ENCODE data around the gene AKAP6.

DNA sequence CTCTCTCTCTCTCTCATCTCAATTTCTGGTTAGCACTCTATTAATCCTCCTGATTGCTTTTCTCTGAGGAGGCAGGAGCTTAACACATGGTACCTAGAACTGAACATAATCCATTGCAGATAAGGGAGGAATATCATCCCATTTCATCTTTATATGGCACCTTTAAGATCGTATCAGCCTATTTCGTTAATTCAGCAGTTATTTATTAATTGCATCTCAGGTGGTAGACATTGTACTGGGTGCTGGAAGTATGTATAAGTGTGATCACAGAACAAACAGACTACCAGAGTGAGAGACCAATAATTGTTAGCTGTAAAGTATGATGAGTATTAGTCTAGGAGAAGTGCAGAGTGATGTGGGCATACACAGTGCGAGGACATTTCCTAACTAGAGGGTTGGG, 39.0 kb downstream of the AKAP6 start:
- TF ChIP-seq, protein P1, sequence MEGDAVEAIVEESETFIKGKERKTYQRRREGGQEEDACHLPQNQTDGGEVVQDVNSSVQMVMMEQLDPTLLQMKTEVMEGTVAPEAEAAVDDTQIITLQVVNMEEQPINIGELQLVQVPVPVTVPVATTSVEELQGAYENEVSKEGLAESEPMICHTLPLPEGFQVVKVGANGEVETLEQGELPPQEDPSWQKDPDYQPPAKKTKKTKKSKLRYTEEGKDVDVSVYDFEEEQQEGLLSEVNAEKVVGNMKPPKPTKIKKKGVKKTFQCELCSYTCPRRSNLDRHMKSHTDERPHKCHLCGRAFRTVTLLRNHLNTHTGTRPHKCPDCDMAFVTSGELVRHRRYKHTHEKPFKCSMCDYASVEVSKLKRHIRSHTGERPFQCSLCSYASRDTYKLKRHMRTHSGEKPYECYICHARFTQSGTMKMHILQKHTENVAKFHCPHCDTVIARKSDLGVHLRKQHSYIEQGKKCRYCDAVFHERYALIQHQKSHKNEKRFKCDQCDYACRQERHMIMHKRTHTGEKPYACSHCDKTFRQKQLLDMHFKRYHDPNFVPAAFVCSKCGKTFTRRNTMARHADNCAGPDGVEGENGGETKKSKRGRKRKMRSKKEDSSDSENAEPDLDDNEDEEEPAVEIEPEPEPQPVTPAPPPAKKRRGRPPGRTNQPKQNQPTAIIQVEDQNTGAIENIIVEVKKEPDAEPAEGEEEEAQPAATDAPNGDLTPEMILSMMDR (IDR thresholded peaks at IDR 0.05; ENCODE audit: low read depth, low read length, missing input control), result no peak
- TF ChIP-seq RAD21 (IDR thresholded peaks at IDR 0.05) (no peak), GABPA (IDR thresholded peaks at IDR 0.05 in 1 of 2, conservative IDR thresholded peaks at IDR 0.05 in 1 of 2) (no peak), SP1 (IDR thresholded peaks at IDR 0.05) (no peak), YY1 (IDR thresholded peaks at IDR 0.05) (no peak), RXRA (IDR thresholded peaks at IDR 0.05) (no peak), NR2F2 (IDR thresholded peaks at IDR 0.05) (no peak), JUND (IDR thresholded peaks at IDR 0.05) (no peak), TAF1 (conservative IDR thresholded peaks at IDR 0.05) (no peak), FOXA1 (IDR thresholded peaks at IDR 0.05) (no peak)
- TF ChIP-seq, protein P2, sequence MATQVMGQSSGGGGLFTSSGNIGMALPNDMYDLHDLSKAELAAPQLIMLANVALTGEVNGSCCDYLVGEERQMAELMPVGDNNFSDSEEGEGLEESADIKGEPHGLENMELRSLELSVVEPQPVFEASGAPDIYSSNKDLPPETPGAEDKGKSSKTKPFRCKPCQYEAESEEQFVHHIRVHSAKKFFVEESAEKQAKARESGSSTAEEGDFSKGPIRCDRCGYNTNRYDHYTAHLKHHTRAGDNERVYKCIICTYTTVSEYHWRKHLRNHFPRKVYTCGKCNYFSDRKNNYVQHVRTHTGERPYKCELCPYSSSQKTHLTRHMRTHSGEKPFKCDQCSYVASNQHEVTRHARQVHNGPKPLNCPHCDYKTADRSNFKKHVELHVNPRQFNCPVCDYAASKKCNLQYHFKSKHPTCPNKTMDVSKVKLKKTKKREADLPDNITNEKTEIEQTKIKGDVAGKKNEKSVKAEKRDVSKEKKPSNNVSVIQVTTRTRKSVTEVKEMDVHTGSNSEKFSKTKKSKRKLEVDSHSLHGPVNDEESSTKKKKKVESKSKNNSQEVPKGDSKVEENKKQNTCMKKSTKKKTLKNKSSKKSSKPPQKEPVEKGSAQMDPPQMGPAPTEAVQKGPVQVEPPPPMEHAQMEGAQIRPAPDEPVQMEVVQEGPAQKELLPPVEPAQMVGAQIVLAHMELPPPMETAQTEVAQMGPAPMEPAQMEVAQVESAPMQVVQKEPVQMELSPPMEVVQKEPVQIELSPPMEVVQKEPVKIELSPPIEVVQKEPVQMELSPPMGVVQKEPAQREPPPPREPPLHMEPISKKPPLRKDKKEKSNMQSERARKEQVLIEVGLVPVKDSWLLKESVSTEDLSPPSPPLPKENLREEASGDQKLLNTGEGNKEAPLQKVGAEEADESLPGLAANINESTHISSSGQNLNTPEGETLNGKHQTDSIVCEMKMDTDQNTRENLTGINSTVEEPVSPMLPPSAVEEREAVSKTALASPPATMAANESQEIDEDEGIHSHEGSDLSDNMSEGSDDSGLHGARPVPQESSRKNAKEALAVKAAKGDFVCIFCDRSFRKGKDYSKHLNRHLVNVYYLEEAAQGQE (IDR thresholded peaks at IDR 0.05), result no peak
- TF ChIP-seq, protein P3, sequence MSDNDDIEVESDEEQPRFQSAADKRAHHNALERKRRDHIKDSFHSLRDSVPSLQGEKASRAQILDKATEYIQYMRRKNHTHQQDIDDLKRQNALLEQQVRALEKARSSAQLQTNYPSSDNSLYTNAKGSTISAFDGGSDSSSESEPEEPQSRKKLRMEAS (IDR thresholded peaks at IDR 0.05), result no peak
- TF ChIP-seq, protein P4, sequence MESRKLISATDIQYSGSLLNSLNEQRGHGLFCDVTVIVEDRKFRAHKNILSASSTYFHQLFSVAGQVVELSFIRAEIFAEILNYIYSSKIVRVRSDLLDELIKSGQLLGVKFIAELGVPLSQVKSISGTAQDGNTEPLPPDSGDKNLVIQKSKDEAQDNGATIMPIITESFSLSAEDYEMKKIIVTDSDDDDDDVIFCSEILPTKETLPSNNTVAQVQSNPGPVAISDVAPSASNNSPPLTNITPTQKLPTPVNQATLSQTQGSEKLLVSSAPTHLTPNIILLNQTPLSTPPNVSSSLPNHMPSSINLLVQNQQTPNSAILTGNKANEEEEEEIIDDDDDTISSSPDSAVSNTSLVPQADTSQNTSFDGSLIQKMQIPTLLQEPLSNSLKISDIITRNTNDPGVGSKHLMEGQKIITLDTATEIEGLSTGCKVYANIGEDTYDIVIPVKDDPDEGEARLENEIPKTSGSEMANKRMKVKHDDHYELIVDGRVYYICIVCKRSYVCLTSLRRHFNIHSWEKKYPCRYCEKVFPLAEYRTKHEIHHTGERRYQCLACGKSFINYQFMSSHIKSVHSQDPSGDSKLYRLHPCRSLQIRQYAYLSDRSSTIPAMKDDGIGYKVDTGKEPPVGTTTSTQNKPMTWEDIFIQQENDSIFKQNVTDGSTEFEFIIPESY (IDR thresholded peaks at IDR 0.05), result no peak
- TF ChIP-seq, protein P5, sequence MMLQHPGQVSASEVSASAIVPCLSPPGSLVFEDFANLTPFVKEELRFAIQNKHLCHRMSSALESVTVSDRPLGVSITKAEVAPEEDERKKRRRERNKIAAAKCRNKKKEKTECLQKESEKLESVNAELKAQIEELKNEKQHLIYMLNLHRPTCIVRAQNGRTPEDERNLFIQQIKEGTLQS (IDR thresholded peaks at IDR 0.05), result no peak
